PC-9 (cell line): ENCODE measurements around the gene USH2A. TPM values are rescaled to one million over a fixed set of nuclear protein-coding genes. Genes with fewer than 3 reads are reported as not detected.

Experiments
- BruUV-seq: library from RNA; stranded (reverse); fragments of 400-500 nt; replicated peaks from 2 replicates; lab custom pipeline; 2021; lab: Mats Ljungman, UMichigan
- CTCF ChIA-PET: fragments of 300-600 bp; sonication (Branson Sonifier 250); formaldehyde crosslinking; loops from one replicate; lab custom pipeline; 2022; ENCODE audit warnings: antibody characterized with exemption; lab: Charles Lee
- POLR2A ChIA-PET: fragments of 300-600 bp; sonication (Branson Sonifier 250); formaldehyde crosslinking; loops from one replicate; lab custom pipeline; 2022; ENCODE audit warnings: antibody characterized with exemption; ENCODE audit not compliant: unreplicated experiment; lab: Charles Lee
- DNase-seq, 2 experiments: peaks; one replicate each; pipeline versions ENCODE4 v3.0.0 to v3.0.0-alpha.2; 2015 to 2022; ENCODE audit warnings: mixed read lengths in 1 of 2
- H2AFZ ChIP-seq: fragments of 200-600 bp; sonication (generic); 2 replicates; pipeline ENCODE4 v1.8.1; 2017; ENCODE audit warnings: antibody characterized with exemption
- H3F3A ChIP-seq: fragments of 200-600 bp; sonication (generic); 2 replicates; pipeline ENCODE4 v1.8.1; 2017; ENCODE audit warnings: antibody characterized with exemption, mild to moderate bottlenecking, low read depth; ENCODE audit not compliant: insufficient read depth
- H3K27ac ChIP-seq: fragments of 200-600 bp; sonication (generic); 2 replicates; pipeline ENCODE4 v1.6.1; 2016; ENCODE audit warnings: mixed run types
- H3K27me3 ChIP-seq: fragments of 200-600 bp; sonication (generic); 2 replicates; pipeline ENCODE4 v1.6.1; 2016; ENCODE audit warnings: low read depth, mixed run types; ENCODE audit not compliant: insufficient read depth
- H3K36me3 ChIP-seq: fragments of 200-600 bp; sonication (generic); 2 replicates; pipeline ENCODE4 v1.6.1; 2016; ENCODE audit warnings: low read depth, mixed run types
- H3K4me1 ChIP-seq: fragments of 200-600 bp; sonication (generic); replicated peaks from 2 replicates; pipeline ENCODE4 v1.6.1; 2016; ENCODE audit warnings: mixed run types; ENCODE audit not compliant: insufficient read depth
- H3K4me2 ChIP-seq: fragments of 200-600 bp; sonication (generic); 2 replicates; pipeline ENCODE4 v1.6.1; 2017; ENCODE audit warnings: mixed run types
- H3K4me3 ChIP-seq: fragments of 200-600 bp; sonication (generic); 2 replicates; pipeline ENCODE4 v1.6.1; 2016; ENCODE audit warnings: mixed run types
- H3K79me2 ChIP-seq: fragments of 200-600 bp; sonication (generic); 2 replicates; pipeline ENCODE4 v1.6.1; 2017; ENCODE audit warnings: low read depth, mixed run types
- H3K9me2 ChIP-seq: fragments of 200-600 bp; sonication (generic); 2 replicates; pipeline ENCODE4 v1.8.1; 2017; ENCODE audit warnings: mild to moderate bottlenecking; ENCODE audit not compliant: insufficient read depth
- H3K9me3 ChIP-seq: fragments of 200-600 bp; sonication (generic); 2 replicates; pipeline ENCODE4 v1.8.1; 2016; ENCODE audit warnings: low read depth; ENCODE audit not compliant: insufficient read depth
- H4K20me1 ChIP-seq: fragments of 200-600 bp; sonication (generic); 2 replicates; pipeline ENCODE4 v1.8.1; 2017; ENCODE audit not compliant: insufficient read depth
- CTCF ChIP-seq: fragments of 200-600 bp; sonication (generic); conservative IDR thresholded peaks from 2 replicates; pipeline ENCODE4 v1.6.1; 2017; ENCODE audit warnings: mixed run types, antibody characterized with exemption, mild to moderate bottlenecking, moderate library complexity
- EZH2 ChIP-seq: fragments of 200-600 bp; sonication (generic); IDR thresholded peaks from 2 replicates; pipeline ENCODE4 v1.8.0; 2017; ENCODE audit warnings: antibody characterized with exemption, low read depth
- intact Hi-C: fragments of 100-400 bp; cut with micrococcal nuclease; formaldehyde crosslinking; loops from one replicate; pipeline ENCODE4 v1.10.0; 2022; ENCODE audit not compliant: unreplicated experiment
- total RNA-seq: library from RNA; stranded (reverse); gene quantifications from 2 replicates; pipeline ENCODE4 v1.2.3, GENCODE V29; 2021

Gene USH2A
- total RNA-seq, 1 experiment from 2014 or later: not detected

GRCh38 chr1:215863796-215864195 lies 559.5 kb downstream of the USH2A start:
- Histone ChIP-seq H3K4me2 (no peak overlapping the region), H3F3A (no peaks in the 10 kb centered on the region), H3K79me2 (no peaks in the 10 kb centered on the region), H3K4me1 (no peaks in the 10 kb centered on the region), H3K27ac (no peak overlapping the region), H3K4me3 (no peak overlapping the region), H3K27me3 (no peaks in the 10 kb centered on the region), H3K36me3 (no peaks in the 10 kb centered on the region), H3K9me2 (no peaks in the 10 kb centered on the region; the same call in 1 of the 2 replicates), H3K9me3 (no peaks in the 10 kb centered on the region; the same call in 1 of the 2 replicates), H2AFZ (no peak overlapping the region), H4K20me1 (no peaks in the 10 kb centered on the region)
- intact Hi-C loops: no loop called here
- DNase-seq: no peak
- POLR2A ChIA-PET: no interaction called here
- CTCF ChIA-PET: no interaction called here
- BruUV-seq: no TSS peak
- TF ChIP-seq EZH2 (no peak), CTCF (no peak)

GRCh38 chr1:215860833-215861232 lies 562.4 kb downstream of the USH2A start:
- H4K20me1 ChIP-seq: no peaks in the 10 kb centered on the region
- no peak overlapping the region for H3K27ac ChIP-seq
- H3K9me2 ChIP-seq: no peaks in the 10 kb centered on the region
- H3K4me3 ChIP-seq: no peak overlapping the region
- no peaks in the 10 kb centered on the region for H3K36me3 ChIP-seq
- no peak for DNase-seq
- H3K4me1 ChIP-seq: no peaks in the 10 kb centered on the region
- TF ChIP-seq CTCF (no peak), EZH2 (no peak)
- no peak overlapping the region for H2AFZ ChIP-seq
- no peaks in the 10 kb centered on the region for H3K27me3 ChIP-seq
- POLR2A ChIA-PET: no interaction called here
- CTCF ChIA-PET: no interaction called here
- no peak overlapping the region for H3K4me2 ChIP-seq
- BruUV-seq: no TSS peak
- no peaks in the 10 kb centered on the region for H3F3A ChIP-seq
- no peaks in the 10 kb centered on the region for H3K79me2 ChIP-seq
- intact Hi-C loops: no loop called here
- no peaks in the 10 kb centered on the region for H3K9me3 ChIP-seq

GRCh38 chr1:215857317-215857716 lies 565.9 kb downstream of the USH2A start:
- TF ChIP-seq CTCF (no peak), EZH2 (no peak)
- Histone ChIP-seq H3K9me3 (no peaks in the 10 kb centered on the region), H4K20me1 (no peaks in the 10 kb centered on the region), H3K4me1 (no peaks in the 10 kb centered on the region), H3K9me2 (no peaks in the 10 kb centered on the region), H2AFZ (no peak overlapping the region), H3K36me3 (no peaks in the 10 kb centered on the region), H3K4me3 (no peak overlapping the region), H3K27ac (no peak overlapping the region), H3F3A (no peaks in the 10 kb centered on the region), H3K27me3 (no peaks in the 10 kb centered on the region), H3K79me2 (no peaks in the 10 kb centered on the region), H3K4me2 (no peak overlapping the region)
- no TSS peak for BruUV-seq
- intact Hi-C loops: no loop called here
- ChIA-PET CTCF (no interaction called here), POLR2A (no interaction called here)
- no peak for DNase-seq
